Measurements from ENCODE around the gene LPO. TPM values are rescaled to one million over a fixed set of nuclear protein-coding genes. Genes with fewer than 3 reads are reported as not detected.

Gene LPO
- total RNA-seq, 1 experiment from 2014 or later = not detected

Other genes starting within 250 kb of the LPO start
- gene SRSF1, start 231.3 kb upstream of the LPO start, total RNA-seq (2014; rRNA removed; shearing (Covaris generic)) = 535 and 581 TPM in 2 replicates
- 15.5 and 21.5 TPM in 2 replicates for gene DYNLL2, start 155.2 kb upstream of the LPO start, total RNA-seq (2014; rRNA removed; shearing (Covaris generic))
- gene OR4D1, start 90.2 kb upstream of the LPO start, total RNA-seq (2014; rRNA removed; shearing (Covaris generic)) = 0.03 TPM in 1 of 2 replicates, not detected in the other
- not detected in 2 replicates for gene OR4D2, start 71.6 kb upstream of the LPO start, total RNA-seq (2014; rRNA removed; shearing (Covaris generic))
- not detected in 2 replicates for gene EPX, start 45.9 kb upstream of the LPO start, total RNA-seq (2014; rRNA removed; shearing (Covaris generic))
- 6.5 and 15.9 TPM in 2 replicates for gene MKS1, start 19.3 kb upstream of the LPO start, total RNA-seq (2014; rRNA removed; shearing (Covaris generic))
- gene MPO, start 42.4 kb downstream of the LPO start, total RNA-seq (2014; rRNA removed; shearing (Covaris generic)) = not detected in 2 replicates
- gene TSPOAP1, start 90.2 kb downstream of the LPO start, total RNA-seq (2014; rRNA removed; shearing (Covaris generic)) = 0.05 TPM in 1 of 2 replicates, not detected in the other
- 73.9 and 81.0 TPM in 2 replicates for gene SUPT4H1, start 113.6 kb downstream of the LPO start, total RNA-seq (2014; rRNA removed; shearing (Covaris generic))
- gene RNF43, start 178.9 kb downstream of the LPO start, total RNA-seq (2014; rRNA removed; shearing (Covaris generic)) = 0.08 TPM in 1 of 2 replicates, not detected in the other
- not detected in 2 replicates for gene HSF5, start 249.8 kb downstream of the LPO start, total RNA-seq (2014; rRNA removed; shearing (Covaris generic))

All from SJSA1 (cell line).